HG03571 (cell line): ENCODE data around the gene POU2F1.

ENCODE experiments used
- ATAC-seq: cut with Tn5 transposase; IDR thresholded peaks from one replicate; pipeline ENCODE4 v1.9.1; 2021; ENCODE audit not compliant: unreplicated experiment

POU2F1 gene

GRCh38 chr1:167220537-167221125 lies at the start of gene POU2F1:
POU2F1 (plus strand) TSS chr1:167220886; CDS start chr1:167220898, 12 bp downstream.
- ATAC-seq: peak; percentile 55

- no peak for ATAC-seq
Measured at GRCh38 chr1:167171286-167171929, 49.3 kb upstream of the POU2F1 start.

- ATAC-seq: no peak
Measured at GRCh38 chr1:167173516-167174184, 47.0 kb upstream of the POU2F1 start.

DNA sequence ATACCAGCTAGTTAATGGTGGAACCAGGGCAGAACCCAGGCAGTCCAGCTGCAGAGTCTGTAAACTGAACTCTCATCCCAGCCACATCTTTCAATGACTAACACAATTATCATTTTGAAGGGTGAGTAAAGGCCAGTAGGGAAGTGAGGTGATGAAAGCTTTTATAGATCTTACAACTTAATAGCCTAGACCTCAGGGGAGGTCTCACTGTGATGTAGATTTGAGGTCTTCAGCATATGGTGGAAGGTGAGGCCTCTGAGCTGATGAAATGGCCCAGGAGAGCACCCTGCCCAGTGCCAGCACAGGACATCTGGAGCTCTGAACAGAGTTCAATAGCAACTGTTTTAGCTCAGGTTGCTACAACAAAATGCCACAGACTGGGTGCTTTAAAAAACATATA lies 44.8 kb upstream of the POU2F1 start:
- ATAC-seq: no peak

DNA sequence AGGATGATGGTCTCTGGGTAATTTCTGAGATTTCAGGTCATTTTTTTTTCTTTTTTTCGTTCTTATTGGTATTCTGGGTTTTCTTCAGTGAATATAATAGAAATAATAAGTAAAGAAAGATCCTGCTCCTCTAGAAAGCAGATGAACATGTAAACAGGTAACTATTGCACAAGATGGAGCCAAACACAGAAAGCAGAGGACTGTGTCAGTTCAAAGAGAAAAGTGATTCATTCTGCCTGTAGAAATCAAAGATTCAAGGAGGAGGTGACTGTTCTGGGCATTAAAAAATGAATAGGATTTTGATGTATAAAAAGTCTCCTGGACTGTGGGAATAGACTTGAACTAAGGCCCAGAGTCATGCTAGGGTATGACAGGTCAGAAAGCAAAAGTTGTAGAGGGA lies 41.9 kb upstream of the POU2F1 start:
- ATAC-seq: no peak

DNA sequence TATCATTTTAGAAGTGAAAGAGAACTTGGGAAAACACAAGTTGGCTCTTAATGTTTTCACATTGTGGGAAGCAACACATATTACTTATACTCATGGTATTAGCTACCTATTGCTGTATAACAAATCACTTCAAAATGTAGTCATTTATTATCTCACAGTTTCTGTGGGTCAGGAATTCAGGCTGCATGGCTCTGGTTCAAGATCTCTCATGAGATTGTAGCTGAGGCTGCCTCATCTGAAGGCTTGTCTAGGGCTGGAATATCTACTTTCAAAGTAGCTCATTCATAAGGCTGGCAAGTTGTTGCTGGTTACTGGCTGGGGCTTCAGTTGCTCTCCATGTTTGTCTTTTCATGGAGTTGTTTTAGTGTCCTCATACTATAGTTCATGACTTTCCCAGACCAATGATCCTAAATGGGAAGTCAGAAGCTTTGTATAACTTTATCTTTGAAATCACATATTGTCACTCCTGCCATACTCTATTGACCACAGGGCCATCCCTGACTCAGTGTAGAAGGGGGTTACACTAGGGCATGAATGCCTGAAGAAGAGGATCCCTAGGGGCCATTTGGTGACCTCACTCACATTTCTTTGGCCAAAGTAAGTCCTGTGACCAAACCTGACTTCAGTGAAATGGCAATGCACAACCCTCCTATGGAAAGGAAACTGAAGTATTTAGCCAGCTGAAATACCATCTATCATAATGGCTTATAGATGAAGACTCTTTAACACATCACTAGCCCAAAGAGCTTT lies 37.9 kb upstream of the POU2F1 start:
- ATAC-seq: no peak

DNA sequence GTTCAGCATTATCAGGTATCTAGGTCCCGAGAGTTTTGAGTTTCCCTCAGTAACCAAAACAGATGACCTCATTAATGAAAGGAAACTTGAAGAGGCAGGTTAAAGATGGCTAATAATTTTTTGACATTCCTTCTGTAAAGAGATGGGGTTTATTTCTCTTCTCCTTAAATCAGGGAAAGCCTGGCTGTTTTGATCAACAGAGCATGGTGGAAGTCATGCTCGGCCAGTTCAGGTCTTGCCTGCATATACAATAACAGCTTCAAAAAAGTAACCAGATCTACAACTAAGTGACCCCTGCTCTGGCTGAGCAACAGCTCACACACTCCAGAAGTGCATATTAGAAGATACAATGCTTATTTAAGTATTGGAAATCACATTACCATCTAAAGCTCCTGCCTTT lies 36.6 kb upstream of the POU2F1 start:
- ATAC-seq: no peak

DNA sequence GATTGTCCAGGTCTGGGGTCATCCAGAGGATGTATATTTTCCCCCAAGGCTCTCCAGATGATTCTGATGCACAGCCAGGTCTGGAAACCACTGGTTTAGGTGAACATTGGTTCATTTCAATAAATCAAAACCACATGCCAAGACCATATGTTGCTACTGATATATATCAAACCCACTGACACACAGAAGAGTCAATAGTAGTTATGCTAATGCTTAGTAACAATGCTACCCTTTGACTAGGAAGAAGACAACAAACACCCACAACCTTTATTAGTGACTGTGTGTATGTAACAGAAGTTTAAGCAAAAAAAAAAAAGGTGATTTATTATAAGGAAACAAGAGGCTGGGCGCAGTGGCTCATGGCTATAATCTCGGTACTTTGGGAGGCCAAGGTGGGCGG lies 35.6 kb upstream of the POU2F1 start:
- ATAC-seq: no peak

DNA sequence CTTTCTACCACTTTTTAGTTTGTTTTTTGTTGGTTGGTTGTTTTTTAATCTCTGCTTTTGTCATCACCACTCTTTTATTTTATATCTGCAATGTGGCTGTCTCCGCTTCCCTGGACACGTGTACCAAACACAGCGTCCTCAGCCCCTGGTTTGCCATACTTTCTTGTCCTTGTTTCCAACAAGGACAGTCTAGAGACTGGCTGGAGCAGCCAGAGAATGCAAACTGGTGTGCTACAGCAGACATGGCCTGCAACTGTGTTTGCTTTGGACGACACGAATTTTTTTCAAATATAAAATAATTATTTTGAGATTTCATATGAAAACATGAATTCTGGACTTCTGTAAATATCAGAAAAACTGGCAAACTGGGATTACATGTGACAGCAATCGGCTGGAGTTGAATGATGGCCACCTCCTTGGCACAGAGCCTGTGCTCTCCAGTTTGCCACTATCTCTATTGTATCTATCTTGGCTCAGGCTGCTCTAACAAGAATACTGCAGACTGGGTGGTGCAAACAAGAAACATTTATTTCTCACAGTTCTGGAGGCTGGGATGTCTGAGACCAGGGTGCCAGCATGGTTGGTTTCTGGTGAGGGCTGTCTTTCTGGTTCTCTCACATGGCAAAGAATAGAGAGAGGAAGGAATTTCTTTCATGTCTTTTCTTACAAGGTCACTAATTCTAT lies 34.6 kb upstream of the POU2F1 start:
- no peak for ATAC-seq

DNA sequence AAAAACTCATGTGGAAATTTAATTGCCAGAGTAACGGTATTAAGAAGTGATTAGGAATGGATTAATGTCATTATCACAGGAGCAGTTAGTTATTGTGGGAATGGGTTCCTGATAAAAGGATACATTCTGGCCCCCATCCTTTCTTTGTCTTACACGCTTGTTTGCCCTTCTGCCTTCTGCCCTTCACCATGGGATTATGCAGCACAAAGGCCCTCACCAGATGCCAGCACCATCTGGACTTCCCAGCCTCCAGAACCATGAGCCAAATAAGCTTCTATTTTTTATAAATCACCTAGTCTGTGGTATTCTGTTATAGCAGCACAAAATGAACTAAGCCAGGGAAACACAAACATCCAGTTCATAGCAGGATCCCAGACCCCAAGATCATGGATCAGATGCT lies 33.9 kb upstream of the POU2F1 start:
- ATAC-seq: no peak

DNA sequence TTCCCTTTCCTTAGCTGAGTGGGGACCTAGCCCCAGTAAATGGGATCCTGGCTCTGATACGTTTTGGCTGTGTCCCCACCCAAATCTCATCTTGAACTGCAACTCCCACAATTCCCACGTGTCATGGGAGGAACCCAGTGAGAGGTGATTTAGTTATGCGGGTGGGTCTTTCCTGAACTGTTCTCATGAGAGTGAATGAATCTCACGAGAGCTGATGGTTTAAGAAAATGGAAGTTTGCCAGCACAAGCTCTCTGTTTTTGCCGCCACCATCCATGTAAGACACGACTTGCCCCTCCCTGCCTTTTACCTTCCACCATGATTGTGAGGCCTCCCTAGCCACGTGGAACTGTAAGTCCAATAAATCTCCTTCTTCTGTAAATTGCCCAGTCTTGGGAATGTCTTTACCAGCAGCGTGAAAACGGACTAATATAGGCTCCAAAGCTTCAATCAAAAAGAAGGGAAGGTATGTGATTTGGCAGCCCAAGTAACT lies 29.9 kb upstream of the POU2F1 start:
- no peak for ATAC-seq

- no peak for ATAC-seq
Measured at GRCh38 chr1:167191958-167192357, 28.7 kb upstream of the POU2F1 start.

- ATAC-seq: no peak
Measured at GRCh38 chr1:167194182-167194581, 26.5 kb upstream of the POU2F1 start.

DNA sequence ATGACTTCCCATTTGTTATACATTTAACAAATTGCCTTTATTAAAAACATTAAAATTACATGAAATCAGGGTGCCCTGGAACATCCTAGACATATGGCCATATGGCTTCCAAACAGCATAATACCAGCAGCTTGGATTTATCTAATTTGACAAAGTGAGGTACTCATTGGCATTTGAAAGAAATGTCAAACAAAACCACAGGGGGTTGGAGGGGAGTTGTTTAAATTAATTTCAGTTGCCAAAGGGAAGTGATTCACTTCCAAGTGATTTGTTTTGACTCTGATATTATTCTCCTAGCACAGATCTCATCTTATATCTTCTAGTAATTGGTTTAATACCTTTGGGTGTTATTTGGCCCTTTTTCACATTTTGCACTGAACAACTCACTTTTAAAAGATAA lies 24.5 kb upstream of the POU2F1 start:
- no peak for ATAC-seq

DNA sequence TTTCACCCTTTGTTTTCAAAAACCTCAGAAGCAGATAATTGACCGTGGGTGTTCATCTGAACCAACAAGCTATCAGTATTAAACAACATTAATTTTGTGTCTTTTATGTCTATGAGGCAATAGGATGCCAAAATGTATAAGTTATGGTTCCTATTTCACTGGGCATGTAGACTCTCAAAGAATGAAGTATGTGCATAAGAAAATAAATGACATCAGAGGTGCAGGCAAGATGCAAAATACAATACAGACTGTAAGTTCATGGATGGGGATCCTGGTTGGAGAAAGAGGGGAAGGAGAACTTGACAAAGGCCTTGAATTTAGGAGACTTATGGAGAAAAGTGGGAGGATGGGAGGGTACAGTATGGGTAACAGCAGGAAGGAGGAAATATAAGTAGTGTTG lies 23.4 kb upstream of the POU2F1 start:
- no peak for ATAC-seq

- no peak for ATAC-seq
Measured at GRCh38 chr1:167197692-167198091, 23.0 kb upstream of the POU2F1 start.

GRCh38 chr1:167198518-167199133 lies 22.1 kb upstream of the POU2F1 start:
- no peak for ATAC-seq

GRCh38 chr1:167199656-167200055 lies 21.0 kb upstream of the POU2F1 start:
- ATAC-seq: no peak

GRCh38 chr1:167200272-167200671 lies 20.4 kb upstream of the POU2F1 start:
- no peak for ATAC-seq

DNA sequence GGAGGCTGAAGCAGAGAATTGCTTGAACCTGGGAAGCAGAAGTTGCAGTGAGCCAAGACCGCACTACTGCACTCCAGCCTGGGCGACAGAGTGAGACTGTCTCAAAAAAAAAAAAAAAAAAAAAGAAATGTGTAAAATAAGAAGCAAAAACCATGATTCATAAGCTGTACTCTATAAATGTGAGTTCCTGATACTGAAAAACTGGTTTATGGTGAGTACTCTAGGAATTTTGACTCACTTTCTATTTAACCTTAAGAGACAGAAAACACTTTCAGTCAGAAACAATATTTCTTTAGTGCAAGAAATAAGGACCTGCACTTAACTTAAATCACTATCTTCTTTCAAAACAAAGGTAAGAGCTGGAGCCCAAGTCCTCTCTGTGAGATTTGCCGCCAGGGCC lies 19.9 kb upstream of the POU2F1 start:
- ATAC-seq: no peak

- ATAC-seq: no peak
Measured at GRCh38 chr1:167202049-167202448, 18.6 kb upstream of the POU2F1 start.
